NCI-H2107 (cell line): Measurements from ENCODE around the gene VDAC2.

Source experiments
- DNase-seq: peaks from one replicate; lab custom pipeline; 2025; lab: John Stamatoyannopoulos, UW

VDAC2 gene

DNA sequence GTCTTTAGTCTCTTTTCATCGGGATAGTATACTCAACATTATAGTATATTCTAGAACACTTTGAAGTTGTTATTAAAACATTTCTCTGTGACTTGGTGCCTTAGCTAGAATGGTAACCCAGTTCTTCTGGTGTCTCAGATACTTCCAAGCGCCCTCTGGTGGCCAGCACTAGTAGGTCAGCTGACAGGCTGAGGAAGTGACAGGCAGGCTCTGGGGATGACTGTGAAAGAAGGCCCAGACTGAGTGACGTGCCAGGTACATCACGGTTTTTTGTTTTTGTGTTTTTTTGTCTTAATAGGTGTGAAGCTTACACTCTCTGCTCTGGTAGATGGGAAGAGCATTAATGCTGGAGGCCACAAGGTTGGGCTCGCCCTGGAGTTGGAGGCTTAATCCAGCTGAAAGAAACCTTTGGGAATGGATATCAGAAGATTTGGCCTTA is 20.0 kb downstream of the VDAC2 start:
- DNase-seq, result peak; percentile 62

DNA sequence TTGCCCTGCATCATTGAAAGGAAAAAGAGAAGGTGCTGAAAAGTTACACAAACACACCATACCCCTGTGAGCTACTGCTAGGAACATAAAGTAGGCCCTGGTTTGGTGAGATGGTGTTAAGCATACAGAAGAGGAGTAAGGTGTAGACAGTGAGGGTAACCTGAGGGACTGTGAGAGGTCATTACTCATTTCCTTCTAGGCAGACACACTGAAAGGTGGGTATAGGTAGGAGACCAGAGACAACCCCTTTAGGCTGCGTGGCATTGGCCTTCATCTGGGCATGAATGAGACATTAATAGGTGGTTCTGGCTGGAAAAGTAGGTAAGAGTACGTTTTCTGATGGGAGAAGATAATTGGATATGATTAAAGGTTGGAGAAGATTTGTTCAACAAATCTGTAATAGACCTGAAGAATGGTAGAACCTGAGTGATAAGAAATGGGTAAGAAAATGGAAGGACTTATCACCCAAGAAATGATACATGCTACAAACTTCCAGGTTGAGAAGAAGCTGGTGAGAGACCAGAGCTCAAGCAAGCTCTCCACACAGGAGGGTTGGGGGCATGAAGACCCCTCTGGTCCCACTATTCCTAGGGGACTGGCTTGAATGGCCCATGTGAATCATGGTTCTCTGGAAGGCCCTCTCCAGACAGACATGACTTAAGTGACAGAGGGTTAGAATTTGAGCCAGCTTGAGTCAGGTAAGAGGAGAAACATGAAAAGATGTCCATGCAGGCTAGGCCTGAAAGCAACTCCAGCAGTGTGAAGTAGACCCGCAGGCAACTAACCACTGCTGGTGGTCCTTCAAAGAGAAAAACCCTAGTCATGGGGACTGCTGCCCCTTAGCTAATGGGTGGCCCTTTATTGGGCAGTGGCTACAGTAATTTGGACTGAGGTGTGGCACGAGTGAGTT is 21.3 kb downstream of the VDAC2 start:
- DNase-seq, result no peak

DNA sequence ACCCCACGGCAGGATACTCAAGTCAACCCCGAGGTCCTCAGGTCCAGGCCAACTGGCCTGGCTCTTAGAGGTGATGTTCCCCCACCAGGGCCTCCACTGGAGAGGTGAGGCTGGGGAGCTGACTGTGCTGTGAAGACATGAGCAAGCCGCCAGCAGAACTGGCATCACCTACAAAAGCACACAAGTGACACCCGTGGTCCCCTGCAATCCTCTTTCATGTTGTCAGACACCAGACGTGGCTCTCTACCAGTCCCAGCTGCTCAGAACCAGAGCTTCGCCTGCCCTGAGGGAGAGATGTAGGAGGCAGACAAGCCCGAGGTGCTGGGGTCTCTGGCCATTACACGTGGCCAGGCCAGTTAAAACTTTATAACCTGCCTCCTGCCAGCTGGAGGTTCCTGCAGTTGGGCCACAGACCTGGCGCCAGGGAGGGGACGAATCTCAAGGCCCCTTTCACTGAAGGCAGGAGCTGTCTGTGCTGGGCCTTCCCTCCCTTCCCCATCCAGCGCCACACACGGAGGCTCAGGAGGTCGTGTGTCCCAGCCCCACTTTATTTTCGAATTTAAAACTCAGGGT is 22.9 kb downstream of the VDAC2 start:
- no peak for DNase-seq

DNA sequence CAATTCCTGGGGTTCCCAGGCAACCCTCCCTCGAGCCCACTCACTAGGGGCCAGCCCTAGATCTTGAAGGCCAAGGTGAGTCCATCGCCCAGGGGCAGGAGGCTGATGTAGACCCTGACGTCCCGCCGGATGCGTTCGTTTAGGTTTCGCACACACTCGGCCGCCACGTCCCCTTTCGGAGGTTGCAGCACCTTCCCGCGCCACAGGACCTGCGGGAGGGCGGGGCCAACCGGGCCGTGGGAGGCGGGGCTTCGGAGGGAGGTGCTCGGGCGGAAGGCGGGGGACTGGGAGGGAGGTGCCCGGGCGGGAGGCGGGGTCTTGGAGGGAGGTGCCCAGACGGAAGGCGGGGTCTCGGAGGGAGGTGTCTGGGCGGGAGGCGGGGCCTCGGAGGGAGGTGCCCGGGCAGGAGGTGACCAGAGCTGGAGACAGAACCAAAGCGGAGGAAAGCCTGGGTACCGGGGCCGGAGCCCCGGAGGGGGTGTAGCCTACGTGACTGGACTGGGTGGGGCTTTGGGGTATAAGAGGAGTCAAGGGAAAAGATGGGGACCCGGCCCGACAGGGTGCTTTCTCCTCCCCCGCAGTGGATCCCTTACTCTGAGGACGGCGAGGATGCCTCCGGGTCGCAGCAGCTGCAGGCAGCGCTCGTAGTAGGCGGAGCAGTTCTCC is 23.6 kb downstream of the VDAC2 start:
- DNase-seq, result peak; percentile 78

DNA sequence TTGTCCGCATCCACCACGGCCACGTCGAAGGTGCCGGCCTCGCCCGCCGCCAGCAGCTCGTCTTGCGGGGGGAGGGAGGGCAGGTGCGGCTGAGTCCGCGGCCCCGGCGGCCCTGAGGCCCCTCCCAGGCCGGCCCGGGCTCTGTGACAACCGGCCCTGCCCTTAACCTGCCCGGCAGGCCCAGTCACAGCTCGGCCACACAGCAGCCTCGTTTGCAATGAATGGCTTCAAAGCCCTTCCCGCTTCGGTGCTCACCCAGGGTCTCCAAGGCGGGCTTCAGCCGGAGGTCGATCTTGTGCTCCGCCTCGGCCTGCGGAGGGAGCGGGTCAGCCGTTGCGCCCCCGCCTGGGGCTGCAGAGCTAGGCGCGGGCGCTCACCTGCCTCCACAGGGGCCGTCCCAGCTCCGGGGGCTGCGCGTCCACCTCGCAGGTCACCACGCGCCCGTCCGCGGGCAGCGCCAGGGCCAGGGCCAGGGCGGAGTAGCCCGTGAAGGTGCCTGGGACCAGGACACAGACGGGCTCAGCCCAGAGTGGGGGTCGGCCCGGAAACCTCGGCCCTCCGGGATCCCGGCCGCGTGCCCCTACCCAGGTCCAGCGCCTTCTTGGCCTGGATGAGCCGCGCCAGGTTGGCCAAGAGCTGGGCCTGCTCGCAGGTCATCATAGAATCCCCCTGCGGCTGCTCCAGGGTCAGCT is 24.2 kb downstream of the VDAC2 start:
- peak; percentile 38 for DNase-seq

DNA sequence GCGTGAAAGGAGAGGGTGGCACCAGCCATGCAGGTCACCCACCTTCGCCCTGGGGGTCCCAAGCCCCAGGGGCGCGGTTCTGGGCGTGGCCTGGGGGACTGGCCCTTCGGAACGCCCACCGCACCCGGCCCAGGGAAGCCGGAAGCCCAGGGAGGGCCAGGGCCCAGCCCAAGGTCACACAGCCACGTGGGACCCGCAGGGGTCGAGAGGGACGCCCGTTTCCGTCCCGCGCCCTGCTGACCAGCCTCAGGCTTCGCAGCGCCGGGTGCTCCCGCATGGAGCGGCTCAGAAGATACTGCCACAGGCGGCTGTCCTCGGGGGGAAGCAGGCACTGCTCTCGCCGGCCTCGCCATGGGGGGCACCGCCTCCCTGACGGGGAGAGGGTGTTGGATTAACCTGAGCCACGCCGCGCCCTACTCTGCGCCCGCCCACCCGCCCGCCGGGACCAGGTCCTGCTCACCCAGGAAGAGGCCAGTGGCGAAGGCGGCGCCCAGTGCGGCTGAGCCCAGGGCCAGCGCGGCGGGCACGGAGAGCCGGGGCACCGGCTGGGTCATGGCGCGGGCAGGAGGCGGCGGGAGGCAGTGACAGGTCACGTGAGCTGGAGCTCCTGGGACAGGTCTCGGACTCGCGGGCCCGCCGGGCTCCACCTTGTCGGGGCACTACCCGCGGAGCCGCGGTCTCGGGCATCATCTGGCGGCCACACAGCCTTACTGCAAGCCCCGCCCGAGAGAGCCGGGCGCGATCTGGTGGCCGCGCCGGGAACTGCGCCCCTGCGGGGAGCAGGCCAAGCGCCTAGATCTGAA is 25.0 kb downstream of the VDAC2 start, which contains the start of gene COMTD1:
Gene COMTD1 (minus strand): TSS at position 583 of the 803 bp plus-strand sequence. CDS start 29 bp downstream, at position 554.
- peak; percentile 65 for DNase-seq

DNA sequence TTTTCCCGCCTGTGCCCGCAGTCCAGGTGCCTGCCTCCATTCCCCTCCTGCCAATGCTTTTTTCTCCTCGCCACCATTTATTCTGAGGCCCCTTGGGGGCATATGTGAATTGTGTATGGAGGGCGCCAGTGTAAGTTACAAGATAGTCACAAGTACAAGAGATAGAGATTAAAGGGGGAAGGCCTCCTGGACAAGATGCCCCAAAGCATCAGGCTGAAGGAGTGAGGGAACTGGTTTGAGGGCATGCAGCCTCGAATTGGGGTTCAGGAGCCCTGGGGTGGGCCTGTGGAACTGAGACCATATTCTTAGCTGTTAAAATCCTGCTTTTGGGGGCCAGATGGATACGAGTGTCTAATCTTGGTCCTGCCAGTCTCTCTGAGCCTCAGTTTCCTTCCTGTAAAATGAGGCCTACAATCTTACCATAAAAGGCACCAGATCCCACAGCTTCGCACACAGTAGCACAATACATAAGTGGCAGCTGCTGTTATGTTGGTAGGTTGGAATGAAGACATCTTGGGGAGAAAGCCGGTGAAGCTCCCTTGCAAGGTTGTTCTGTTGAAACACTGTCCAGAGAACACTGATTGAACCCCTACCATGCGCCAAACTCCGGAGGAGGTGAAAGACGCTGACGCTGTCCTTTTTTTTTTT is 25.7 kb downstream of the VDAC2 start:
- no peak for DNase-seq

DNA sequence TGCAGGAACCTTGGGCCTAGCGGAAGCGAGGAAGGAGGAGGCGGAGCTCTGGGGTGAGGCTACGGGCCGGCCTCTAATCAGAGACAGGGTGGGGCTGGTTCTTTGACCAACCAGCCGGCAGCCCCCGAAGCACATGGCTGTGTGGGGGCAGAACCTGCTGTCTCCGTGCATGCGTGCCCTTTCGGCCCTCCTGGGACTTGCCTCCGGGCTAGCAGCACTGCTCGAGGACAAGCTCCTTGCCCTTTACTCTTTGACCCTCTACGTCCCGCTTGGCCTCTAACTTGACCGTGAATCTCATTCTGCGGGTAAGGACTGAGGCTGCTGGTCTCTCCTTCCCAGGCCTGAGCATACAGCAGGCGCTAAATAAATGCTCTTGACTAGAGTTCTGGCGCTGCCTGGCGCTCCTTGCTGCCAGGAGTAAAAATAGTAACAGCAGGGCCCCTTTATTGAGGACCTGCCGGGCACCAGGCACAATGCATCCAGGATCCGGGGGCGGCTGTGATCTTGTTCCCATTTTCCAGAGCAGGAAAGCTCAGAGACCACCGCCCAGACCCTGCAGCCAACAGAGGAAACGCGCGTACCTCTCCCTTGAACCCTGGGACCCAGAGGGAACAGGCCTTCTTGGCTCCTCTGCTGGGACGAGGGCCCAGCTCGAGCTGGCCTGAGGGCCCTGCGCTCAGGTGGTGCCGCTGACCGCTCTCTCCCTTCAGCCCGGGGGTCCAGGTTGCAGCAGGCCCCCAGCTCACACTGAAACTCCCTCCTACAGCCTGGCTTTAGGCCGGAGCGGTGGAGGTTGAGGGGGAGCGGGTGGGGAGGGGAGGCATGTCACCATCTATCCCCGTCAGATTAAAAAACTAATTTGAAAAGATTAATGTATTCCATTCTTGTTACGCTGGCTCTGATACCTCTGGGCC is 27.8 kb downstream of the VDAC2 start:
- DNase-seq, result no peak

DNA sequence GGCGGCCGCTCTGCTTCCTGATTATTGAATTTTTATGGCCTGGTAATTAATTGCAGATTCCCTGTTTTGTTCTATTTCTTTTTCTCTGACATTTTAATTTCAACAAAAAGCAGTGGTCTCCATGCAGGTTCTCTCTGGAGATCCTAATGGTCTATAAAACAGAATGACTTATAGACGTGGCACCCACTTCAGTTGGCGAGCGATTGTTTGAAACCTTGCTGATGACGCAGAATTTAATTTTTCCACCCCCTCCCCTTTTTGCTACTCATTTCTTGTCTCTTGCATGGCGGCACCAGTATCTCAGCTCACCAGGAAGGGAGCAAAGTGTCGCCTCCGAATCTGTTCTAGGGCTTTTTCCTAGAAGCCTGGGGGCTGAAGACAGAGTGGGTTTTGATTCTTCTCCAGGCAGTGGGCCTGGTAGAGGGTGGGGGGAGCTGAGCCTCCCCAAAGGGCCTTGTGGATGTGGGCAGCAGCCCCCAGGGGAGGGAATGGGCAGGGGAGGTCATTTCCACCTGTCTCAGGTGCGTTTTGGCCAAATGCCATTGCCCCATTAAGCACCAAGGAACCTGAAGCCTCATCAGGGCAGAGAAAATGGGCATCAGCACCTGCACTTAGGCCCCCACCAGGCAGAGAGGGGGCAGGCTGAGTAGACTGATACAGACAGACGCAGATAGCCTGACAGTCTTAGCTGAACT is 28.6 kb downstream of the VDAC2 start:
- DNase-seq, result no peak

DNA sequence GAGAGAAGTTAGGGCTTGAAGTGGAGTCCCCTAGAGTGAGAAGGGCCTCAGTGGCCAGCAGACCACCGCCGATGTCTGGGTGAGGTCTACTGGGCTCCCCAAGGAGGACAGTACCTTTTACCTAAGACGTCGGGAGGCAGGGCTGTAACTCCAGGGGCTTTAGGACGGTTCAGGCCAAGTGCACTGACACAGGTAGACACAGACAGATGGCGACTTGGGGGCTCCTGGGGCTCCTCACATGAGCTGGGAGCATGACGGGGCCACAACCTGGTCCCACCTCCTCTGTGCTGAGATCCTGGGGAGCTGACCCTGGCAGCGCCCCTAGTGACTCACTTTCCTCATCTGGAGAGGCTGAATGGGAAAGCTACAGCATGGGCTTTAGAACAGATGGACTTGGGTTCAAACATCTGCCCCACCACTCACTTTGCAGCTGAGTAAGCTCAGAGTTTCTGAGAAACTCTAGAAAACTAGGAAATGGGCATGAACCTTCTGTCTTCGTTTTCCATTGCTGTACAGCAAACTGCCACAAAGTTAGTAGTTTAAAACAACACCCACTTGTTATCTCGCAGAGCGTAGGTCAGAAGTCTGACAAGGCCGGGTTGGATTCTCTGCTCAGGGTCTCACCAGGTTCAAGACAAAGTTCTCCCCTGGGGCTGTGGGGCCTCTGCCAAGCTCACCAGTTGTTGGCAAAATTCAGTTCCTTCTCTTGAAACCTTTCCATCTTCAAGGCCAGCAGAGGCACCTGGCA is 29.9 kb downstream of the VDAC2 start:
- no peak for DNase-seq

DNA sequence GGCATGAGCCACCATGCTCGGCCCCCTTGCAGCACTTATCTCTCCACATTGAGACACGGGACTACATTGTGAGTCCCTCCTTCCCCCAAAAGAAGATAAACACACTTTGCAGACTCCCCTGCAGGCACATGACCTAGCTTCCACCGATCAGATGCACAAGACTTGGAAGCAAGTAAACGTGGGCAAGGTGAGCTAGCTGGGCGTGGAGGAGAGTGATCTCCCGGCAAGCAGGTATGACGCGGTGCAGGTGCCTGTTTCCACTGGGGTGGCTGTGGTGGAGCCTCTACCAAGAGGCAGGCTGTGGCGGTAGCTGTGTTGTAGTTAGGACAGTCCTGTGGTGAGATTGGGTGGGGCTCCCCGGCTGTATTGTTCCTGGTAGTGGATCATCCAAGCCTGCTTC is 32.8 kb downstream of the VDAC2 start:
- no peak for DNase-seq

DNA sequence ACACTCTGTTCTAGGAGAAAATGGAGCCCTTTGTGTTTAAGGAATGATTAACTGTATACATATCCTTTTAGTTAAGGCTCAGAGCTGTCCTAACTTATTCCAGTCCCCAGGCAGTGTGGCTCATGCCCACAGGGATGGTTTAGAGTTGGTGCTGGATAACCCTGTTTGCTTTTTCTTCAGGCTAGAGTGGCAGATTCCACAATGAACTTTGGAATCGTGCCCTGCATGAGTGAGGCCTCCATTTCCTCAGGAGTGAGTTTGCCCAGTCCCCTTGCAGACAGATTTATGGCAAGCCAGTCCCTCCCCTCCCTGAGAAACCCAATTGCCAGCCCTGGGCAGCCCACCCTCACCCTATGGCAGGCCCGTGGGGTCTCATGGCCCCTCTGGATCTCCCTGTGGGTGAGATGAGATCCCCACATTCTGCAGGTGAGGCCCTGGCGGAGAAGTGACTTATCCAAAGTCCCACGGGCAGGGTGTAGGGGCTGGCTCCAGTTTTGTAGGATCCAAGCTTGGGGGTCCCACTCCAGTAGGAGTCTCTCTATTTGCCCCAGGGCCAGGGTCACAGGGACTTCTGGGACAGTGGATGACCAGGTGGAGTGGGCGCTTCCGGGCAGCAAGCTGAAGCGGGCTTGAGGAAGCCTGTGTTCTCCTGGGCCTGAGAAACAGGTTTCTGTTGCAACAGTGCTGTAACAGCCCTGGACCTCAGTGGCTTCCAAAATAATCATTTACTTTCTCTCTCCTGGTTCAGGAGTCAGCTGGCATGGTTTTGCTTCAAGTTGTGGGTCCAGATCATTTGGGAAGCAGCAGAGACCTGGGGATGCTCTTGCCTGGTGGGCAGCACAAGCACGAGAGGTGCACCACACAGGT is 34.1 kb downstream of the VDAC2 start:
- no peak for DNase-seq

DNA sequence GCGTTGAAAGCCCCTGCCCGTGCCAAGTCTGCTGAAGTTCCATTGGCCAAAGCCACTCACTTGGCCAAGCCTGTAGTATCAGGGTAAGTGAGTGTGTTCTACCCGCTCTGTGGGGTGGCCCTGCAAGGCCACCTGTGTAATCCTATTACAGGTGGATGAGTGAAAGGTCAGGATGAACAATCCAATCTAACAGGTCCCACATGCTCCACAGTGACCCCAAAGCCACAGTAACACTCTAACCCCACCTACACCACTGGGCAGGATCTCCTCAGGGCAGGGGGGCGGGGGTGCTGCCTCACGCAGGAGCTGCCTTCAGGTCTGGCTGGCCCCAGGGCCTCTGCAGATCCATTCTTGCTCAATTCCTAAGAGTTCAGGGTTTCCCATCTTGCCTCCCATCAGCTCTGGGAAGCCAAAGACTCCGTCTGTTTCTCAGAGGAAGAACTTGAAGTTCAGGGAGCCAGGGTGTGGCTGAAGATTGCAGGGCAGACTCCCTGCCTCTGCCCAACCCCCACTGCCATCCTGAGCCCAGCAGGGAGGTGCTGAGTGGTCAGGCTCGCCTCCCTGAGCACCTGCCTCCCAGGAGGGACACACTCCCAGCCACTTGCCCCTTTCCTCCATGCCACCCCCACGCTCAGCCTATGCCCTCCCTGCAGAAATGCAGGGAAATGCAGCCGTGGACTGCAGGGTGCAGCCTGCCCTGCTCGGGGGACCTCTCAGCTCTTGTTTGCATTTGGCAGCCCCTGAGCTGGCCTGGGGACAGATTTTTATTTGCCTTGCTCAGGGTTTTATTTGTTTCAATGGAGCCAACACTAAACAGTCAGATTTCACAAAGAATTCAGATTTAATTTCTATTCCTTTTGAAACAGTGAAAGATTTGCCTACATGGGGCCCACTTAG is 35.0 kb downstream of the VDAC2 start:
- DNase-seq, result no peak

DNA sequence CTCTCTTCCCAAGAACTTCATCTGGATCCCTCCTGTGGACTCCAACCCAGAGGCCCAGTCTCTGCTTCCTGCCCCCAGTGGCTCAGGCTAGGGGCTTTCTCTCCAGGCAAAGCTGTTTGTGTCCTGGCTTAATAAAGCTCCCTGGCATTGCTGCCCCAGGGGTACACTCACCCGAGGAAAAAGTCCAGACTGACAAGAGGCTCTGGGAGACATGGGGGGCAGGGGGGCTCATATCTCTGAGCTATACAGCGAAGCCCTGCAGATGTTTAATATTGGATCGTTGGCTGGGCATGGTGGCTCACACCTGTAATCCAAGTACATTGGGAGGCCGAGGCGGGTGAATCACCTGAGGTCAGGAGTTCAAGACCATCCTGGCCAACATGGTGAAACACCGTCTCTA is 35.9 kb downstream of the VDAC2 start:
- DNase-seq, result no peak

DNA sequence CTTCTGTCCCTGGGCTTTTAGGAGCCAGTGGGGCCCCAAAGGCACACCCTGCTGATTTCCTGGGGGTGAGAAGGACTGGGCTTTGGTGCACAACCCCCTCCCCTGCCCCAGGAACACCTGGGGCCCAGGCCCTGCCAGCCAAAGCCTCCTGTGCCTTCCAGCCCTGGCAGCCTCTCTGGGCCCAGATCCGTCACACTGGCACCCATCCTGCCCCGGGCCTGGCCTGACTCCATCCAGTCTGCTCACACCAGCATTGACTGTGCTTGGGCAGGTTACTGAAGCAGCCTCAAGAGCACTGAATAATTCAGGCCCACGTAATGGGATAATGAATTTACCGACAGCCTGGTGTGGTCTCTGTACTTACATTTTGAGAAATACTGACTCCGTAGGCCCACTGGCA is 37.2 kb downstream of the VDAC2 start:
- no peak for DNase-seq

DNA sequence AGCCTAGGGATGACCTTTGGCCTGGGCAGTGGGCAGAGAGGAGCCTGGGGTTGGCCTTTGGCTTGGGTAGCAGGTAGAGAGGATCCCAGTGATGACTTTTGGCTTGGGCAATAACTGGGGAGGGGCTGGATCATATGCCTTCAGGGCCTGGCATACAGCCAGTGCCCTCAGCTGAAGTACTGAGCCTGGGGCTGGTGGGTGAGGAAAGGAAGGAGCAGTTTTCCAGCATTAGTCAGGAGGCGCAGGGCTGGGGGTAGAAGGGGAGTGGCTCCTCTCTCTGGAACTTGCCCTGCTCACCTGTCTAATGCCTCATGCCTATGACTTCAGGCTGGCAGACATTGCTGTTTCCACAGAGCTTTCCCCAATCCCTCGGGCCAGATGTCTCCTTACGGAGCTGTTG is 40.3 kb downstream of the VDAC2 start:
- DNase-seq, result no peak
